Heart left ventricle (tissue), 13 donors: ENCODE data around the gene YY1.

Source experiments
- CTCF ChIP-seq, 12 donors: fragments of 200-600 bp; sonication (generic) in 4 of 12; IDR thresholded peaks; one replicate each; pipeline versions ENCODE4 v1.5.0 to v1.8.0; 2018 to 2022; ENCODE audit warnings: antibody characterized with exemption in 12 of 12, mild to moderate bottlenecking in 5 of 12
- POLR2A ChIP-seq, 2 donors: fragments of 450-650 bp; IDR thresholded peaks; one replicate each; pipeline ENCODE4 v1.6.1; 2017; ENCODE audit warnings: antibody characterized with exemption in 2 of 2, mild to moderate bottlenecking in 2 of 2, moderate library complexity in 2 of 2
- donor health status: ischemic (EF 13 %, LVEDD 7.1; RV severe dilation, severe dysfunction).
- donor health status: DM: no; HTN: yes; CAD: no.
- donor health status: DM: no; HTN: no; CAD: no.
- donor health status: ischemic (EF 25% LVEDD 6.9; RV normal size, moderate dysfunction).
- donor health status: ischemic (EF 25% LVEDD 5.7; RV mildly dilated, moderate dysfunction).
- donor health status: ischemic (EF 35%, LVEDD 5.7; RV mildly dilated, moderate dysfunction).
- donor health status: nonischemic (EF 11% LVEDD 7.7; RV severe dilation, severe dysfunction).
- donor health status: DM: yes; HTN: yes; CAD: no.
- donor health status: PGD.
- donor health status: ischemic (EF 29% LVEDD 5.4; RV normal size, mild dysfunction).
- donor health status: nonischemic (EF 23%, LVEDD 6.1; RV moderate dilation, normal function).

GRCh38 chr14:100295376-100296105 lies 56.6 kb downstream of the YY1 start:
- TF ChIP-seq CTCF (IDR thresholded peaks at IDR 0.05) (no peak), POLR2A (IDR thresholded peaks at IDR 0.05) (no peak)
